CD4-positive, alpha-beta T cell (primary cell): Measurements from ENCODE around the gene SSC4D. TPM values are rescaled to one million over a fixed set of nuclear protein-coding genes. Genes with fewer than 3 reads are reported as not detected.
"Not testable (repeated sequence)": the region's sequence is repeated elsewhere in the genome, so short reads cannot be mapped to it uniquely, and the experiment has no call there.

ENCODE experiments used
- ATAC-seq: fragments of 200-7000 bp; cut with Tn5 transposase; one replicate; pipeline ENCODE4 v1.10.0; 2022; ENCODE audit warnings: mild to moderate bottlenecking; ENCODE audit not compliant: poor library complexity
- CTCF ChIA-PET: fragments of 350-600 bp; sonication (Branson Sonifier 250); formaldehyde crosslinking; loops from one replicate; lab custom pipeline; 2021; ENCODE audit warnings: antibody characterized with exemption, inconsistent platforms; lab: Charles Lee
- POLR2A ChIA-PET: fragments of 350-600 bp; sonication (Branson Sonifier 250); formaldehyde crosslinking; loops from one replicate; lab custom pipeline; 2021; ENCODE audit warnings: antibody characterized with exemption, inconsistent platforms; lab: Charles Lee
- DNase-seq, 14 experiments: peaks; one replicate each; pipeline ENCODE4 v3.0.0-alpha.2; 2013 to 2020; ENCODE audit warnings: mixed read lengths in 2 of 14
- H3K27ac ChIP-seq, 2 donors: one replicate each; pipeline versions ENCODE4 v1.5.1 to v1.7.0; 2013; ENCODE audit warnings: low read length in 2 of 2, low read depth in 1 of 2, mild to moderate bottlenecking in 1 of 2
- H3K27me3 ChIP-seq, 2 experiments: 1 replicate in 1 of 2; 2 replicates in 1 of 2; pipeline versions ENCODE4 v1.6.1 to v1.7.0; 2013; ENCODE audit warnings: low read length in 2 of 2, control low read depth in 1 of 2, mild to moderate bottlenecking in 1 of 2, moderate library complexity in 1 of 2; ENCODE audit not compliant: insufficient read depth in 2 of 2, control insufficient read depth in 1 of 2
- H3K36me3 ChIP-seq: one replicate; pipeline ENCODE4 v1.6.1; 2013; ENCODE audit warnings: low read length, control low read depth; ENCODE audit not compliant: insufficient read depth
- H3K4me1 ChIP-seq: one replicate; pipeline ENCODE4 v1.6.1; 2013; ENCODE audit warnings: low read length, control low read depth; ENCODE audit not compliant: insufficient read depth
- H3K4me3 ChIP-seq: one replicate; pipeline ENCODE4 v1.5.1; 2013; ENCODE audit warnings: mild to moderate bottlenecking, low read length, moderate library complexity
- H3K9me3 ChIP-seq, 2 experiments: 1 replicate in 1 of 2; 2 replicates in 1 of 2; pipeline versions ENCODE4 v1.6.1 to v1.7.0; 2013; ENCODE audit warnings: low read length in 2 of 2, mild to moderate bottlenecking in 2 of 2, control low read depth in 1 of 2, moderate library complexity in 1 of 2; ENCODE audit not compliant: control insufficient read depth in 1 of 2, insufficient read depth in 1 of 2
- H3K27ac Mint-ChIP-seq: one replicate; pipeline ENCODE4 v1.8.0; 2020; ENCODE audit warnings: mixed read lengths
- H3K27me3 Mint-ChIP-seq: one replicate; pipeline ENCODE4 v1.8.0; 2021; ENCODE audit warnings: mixed read lengths
- H3K36me3 Mint-ChIP-seq: one replicate; pipeline ENCODE4 v1.8.0; 2021; ENCODE audit warnings: low read depth, mixed read lengths
- H3K4me1 Mint-ChIP-seq: one replicate; pipeline ENCODE4 v1.8.0; 2021; ENCODE audit warnings: low read depth, mixed read lengths
- H3K4me3 Mint-ChIP-seq: one replicate; pipeline ENCODE4 v1.8.0; 2020; ENCODE audit warnings: mild to moderate bottlenecking, mixed read lengths
- H3K9me3 Mint-ChIP-seq: one replicate; pipeline ENCODE4 v1.8.0; 2020; ENCODE audit warnings: mixed read lengths
- intact Hi-C, 2 experiments: fragments of 100-400 bp; cut with DNase I in 1 of 2; cut with micrococcal nuclease in 1 of 2; formaldehyde crosslinking; loops; one replicate each; pipeline versions ENCODE4 v1.15.1 to v1.9.0; 2023 to 2025; cut with DNase I, micrococcal nuclease
- total RNA-seq, 174 experiments: library from RNA in 2 of 174; stranded (reverse) in 2 of 174; gene quantifications; one replicate each; pipeline ENCODE4 v1.2.3 and lab custom pipeline; 2021 to 2026
- TF ChIP-seq, protein P1 (sequence below): fragments of 200-600 bp; IDR thresholded peaks from one replicate; pipeline ENCODE4 v1.8.0; 2022; ENCODE audit warnings: antibody characterized with exemption, mild to moderate bottlenecking

The SSC4D gene
- total RNA-seq, 2 experiments from 2014 or later: not detected

DNA sequence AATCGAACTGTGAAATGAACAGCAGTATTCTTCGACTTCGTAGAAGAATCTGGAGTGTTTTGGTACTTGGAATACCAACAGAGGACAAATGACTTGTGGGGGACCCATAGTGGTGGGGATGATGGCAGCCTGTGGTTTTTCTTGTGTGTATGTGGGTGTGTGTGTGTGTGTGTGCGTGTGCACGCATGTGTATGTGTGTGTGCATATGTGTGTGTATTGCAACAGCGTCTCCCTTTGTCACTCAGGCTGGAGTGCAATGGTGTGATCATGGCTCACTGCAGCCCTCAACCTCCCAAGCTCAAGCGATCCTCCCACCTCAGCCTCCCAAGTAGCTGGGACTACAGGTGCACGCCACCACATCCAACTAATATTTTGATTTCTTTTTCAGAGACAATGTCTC, 41.3 kb downstream of the SSC4D start:
- H3K27ac ChIP-seq: no peak overlapping the region
- DNase-seq: no peak
- ATAC-seq: no peak
- H3K36me3 Mint-ChIP-seq: no peaks in the 10 kb centered on the region
- H3K4me1 ChIP-seq: peaks cover 13% of the 10 kb centered on the region
- H3K4me3 ChIP-seq: no peak overlapping the region
- H3K9me3 Mint-ChIP-seq: no peaks in the 10 kb centered on the region
- H3K27ac Mint-ChIP-seq: no peak overlapping the region
- ChIA-PET CTCF (no interaction called here), POLR2A (interaction anchor here (1.2 kb wide), 1 partner anchor 26 kb away, joined by 3 read pairs; no protein-coding TSS in a partner anchor)
- intact Hi-C loops: no loop called here
- TF ChIP-seq, protein P1, sequence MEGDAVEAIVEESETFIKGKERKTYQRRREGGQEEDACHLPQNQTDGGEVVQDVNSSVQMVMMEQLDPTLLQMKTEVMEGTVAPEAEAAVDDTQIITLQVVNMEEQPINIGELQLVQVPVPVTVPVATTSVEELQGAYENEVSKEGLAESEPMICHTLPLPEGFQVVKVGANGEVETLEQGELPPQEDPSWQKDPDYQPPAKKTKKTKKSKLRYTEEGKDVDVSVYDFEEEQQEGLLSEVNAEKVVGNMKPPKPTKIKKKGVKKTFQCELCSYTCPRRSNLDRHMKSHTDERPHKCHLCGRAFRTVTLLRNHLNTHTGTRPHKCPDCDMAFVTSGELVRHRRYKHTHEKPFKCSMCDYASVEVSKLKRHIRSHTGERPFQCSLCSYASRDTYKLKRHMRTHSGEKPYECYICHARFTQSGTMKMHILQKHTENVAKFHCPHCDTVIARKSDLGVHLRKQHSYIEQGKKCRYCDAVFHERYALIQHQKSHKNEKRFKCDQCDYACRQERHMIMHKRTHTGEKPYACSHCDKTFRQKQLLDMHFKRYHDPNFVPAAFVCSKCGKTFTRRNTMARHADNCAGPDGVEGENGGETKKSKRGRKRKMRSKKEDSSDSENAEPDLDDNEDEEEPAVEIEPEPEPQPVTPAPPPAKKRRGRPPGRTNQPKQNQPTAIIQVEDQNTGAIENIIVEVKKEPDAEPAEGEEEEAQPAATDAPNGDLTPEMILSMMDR: no peak
- no peak overlapping the region for H3K4me3 Mint-ChIP-seq
- no peaks in the 10 kb centered on the region for H3K9me3 ChIP-seq
- peaks cover 0 to 2% of the 10 kb centered on the region in 2 experiments for H3K27me3 ChIP-seq
- H3K4me1 Mint-ChIP-seq: peaks cover 8% of the 10 kb centered on the region
- H3K36me3 ChIP-seq: no peaks in the 10 kb centered on the region
- H3K27me3 Mint-ChIP-seq: peaks cover 5% of the 10 kb centered on the region

DNA sequence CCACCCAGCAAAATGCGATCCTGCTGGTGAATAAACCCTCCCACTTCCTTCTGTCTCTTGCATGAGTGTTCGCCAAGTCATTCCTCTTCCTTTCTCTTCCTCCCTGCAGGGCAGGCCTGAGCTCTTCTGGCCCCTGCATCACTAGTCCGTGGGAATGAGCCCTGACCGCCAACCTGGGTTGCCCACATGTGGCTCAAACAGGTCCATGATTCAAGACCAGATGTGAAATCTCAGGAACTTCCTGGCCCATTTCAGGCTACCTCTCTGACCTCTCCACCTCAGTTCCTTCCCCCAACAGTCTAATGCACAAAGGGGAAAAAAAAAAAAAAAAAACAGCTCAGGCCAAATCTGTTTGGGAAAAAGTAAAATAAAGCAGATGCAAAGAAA, 45.3 kb downstream of the SSC4D start:
- H3K36me3 ChIP-seq: no peaks in the 10 kb centered on the region
- Mint-ChIP-seq H3K27me3 (no peaks in the 10 kb centered on the region), H3K9me3 (no peaks in the 10 kb centered on the region), H3K4me1 (peaks cover 14% of the 10 kb centered on the region), H3K27ac (no peak overlapping the region), H3K4me3 (peak overlapping the region; percentile 39), H3K36me3 (peaks cover 1% of the 10 kb centered on the region)
- TF ChIP-seq, protein P1: no peak
- peaks cover 21% of the 10 kb centered on the region for H3K4me1 ChIP-seq
- no peak for ATAC-seq
- peak in 2 of 14 experiments; percentile 37 to 48 for DNase-seq
- ChIA-PET CTCF (interaction anchor here (0.6 to 0.7 kb wide), 2 partner anchors 50 to 441 kb away, joined by 4 read pairs; no protein-coding TSS in a partner anchor), POLR2A (no interaction called here)
- no peak overlapping the region for H3K27ac ChIP-seq
- H3K4me3 ChIP-seq: no peak overlapping the region
- intact Hi-C loops: no loop called here
- no peaks in the 10 kb centered on the region for H3K9me3 ChIP-seq
- H3K27me3 ChIP-seq: no peaks in the 10 kb centered on the region

GRCh38 chr7:76363754-76364153, 45.7 kb downstream of the SSC4D start:
- intact Hi-C loops, H3K27ac Mint-ChIP-seq, H3K36me3 Mint-ChIP-seq, H3K4me3 Mint-ChIP-seq, CTCF ChIA-PET, H3K9me3 Mint-ChIP-seq, DNase-seq, H3K9me3 ChIP-seq, H3K27me3 Mint-ChIP-seq, H3K27ac ChIP-seq, H3K36me3 ChIP-seq, POLR2A ChIA-PET, H3K4me3 ChIP-seq, ATAC-seq, H3K27me3 ChIP-seq: not testable (repeated sequence)
- peaks cover 21% of the 10 kb centered on the region for H3K4me1 ChIP-seq
- H3K4me1 Mint-ChIP-seq: peaks cover 14% of the 10 kb centered on the region
